Measurements from ENCODE around the gene BLID. TPM values are rescaled to one million over a fixed set of nuclear protein-coding genes. Genes with fewer than 3 reads are reported as not detected.

BLID gene
- total RNA-seq, 1 donor from 2014 or later, result 1.2 TPM

- Mint-ChIP-seq H3K9me3 (ENCODE audit: unreplicated experiment) (no peaks in the 10 kb centered on the region), H3K27ac (ENCODE audit: unreplicated experiment) (no peak overlapping the region), H3K36me3 (ENCODE audit: low read depth, unreplicated experiment) (no peaks in the 10 kb centered on the region), H3K27me3 (ENCODE audit: low read depth, unreplicated experiment) (no peaks in the 10 kb centered on the region), H3K4me3 (ENCODE audit: unreplicated experiment) (no peak overlapping the region), H3K4me1 (ENCODE audit: low read depth, unreplicated experiment) (peaks cover 8% of the 10 kb centered on the region)
- Histone ChIP-seq H3K4me2 (ENCODE audit: low read length) (no peak overlapping the region), H3K27me3 (ENCODE audit: insufficient read depth, low read length) (no peaks in the 10 kb centered on the region), H4K20me1 (ENCODE audit: insufficient read depth, low read length) (no peaks in the 10 kb centered on the region), H3K27ac (ENCODE audit: low read depth, low read length) (no peak overlapping the region), H2AFZ (ENCODE audit: low read depth, low read length) (no peak overlapping the region), H3K4me3 (ENCODE audit: insufficient read depth, low read depth, low read length) (no peak overlapping the region), H3K4me1 (ENCODE audit: insufficient read depth, low read length) (no peaks in the 10 kb centered on the region), H3K36me3 (ENCODE audit: insufficient read depth, low read length) (no peaks in the 10 kb centered on the region), H3K79me2 (ENCODE audit: insufficient read depth, low read length) (no peaks in the 10 kb centered on the region), H3K9ac (ENCODE audit: low read length) (no peak overlapping the region), H3K9me3 (ENCODE audit: insufficient read depth, low read depth, low read length) (no peaks in the 10 kb centered on the region)
- TF ChIP-seq CTCF (IDR thresholded peaks at IDR 0.05; ENCODE audit: insufficient read depth, low read depth, low read length) (no peak), EZH2 (IDR thresholded peaks at IDR 0.05; ENCODE audit: insufficient read depth, low read length) (no peak)
- FAIRE-seq (no peak), DNase-seq (ENCODE audit: low read depth) (no peak)
Measured at GRCh38 chr11:122077459-122077858, 38.6 kb downstream of the BLID start.

- Histone ChIP-seq H2AFZ (ENCODE audit: low read depth, low read length) (no peak overlapping the region), H3K9ac (ENCODE audit: low read length) (no peak overlapping the region), H3K4me1 (ENCODE audit: insufficient read depth, low read length) (no peaks in the 10 kb centered on the region), H3K27me3 (ENCODE audit: insufficient read depth, low read length) (no peaks in the 10 kb centered on the region), H3K79me2 (ENCODE audit: insufficient read depth, low read length) (no peaks in the 10 kb centered on the region), H3K4me3 (ENCODE audit: insufficient read depth, low read depth, low read length) (no peak overlapping the region), H3K27ac (ENCODE audit: low read depth, low read length) (no peak overlapping the region), H3K9me3 (ENCODE audit: insufficient read depth, low read depth, low read length) (no peaks in the 10 kb centered on the region), H4K20me1 (ENCODE audit: insufficient read depth, low read length) (no peaks in the 10 kb centered on the region), H3K4me2 (ENCODE audit: low read length) (no peak overlapping the region), H3K36me3 (ENCODE audit: insufficient read depth, low read length) (no peaks in the 10 kb centered on the region)
- Mint-ChIP-seq H3K4me1 (ENCODE audit: low read depth, unreplicated experiment) (peaks cover under 1% of the 10 kb centered on the region), H3K4me3 (ENCODE audit: unreplicated experiment) (no peak overlapping the region), H3K36me3 (ENCODE audit: low read depth, unreplicated experiment) (no peaks in the 10 kb centered on the region), H3K27ac (ENCODE audit: unreplicated experiment) (no peak overlapping the region), H3K27me3 (ENCODE audit: low read depth, unreplicated experiment) (no peaks in the 10 kb centered on the region), H3K9me3 (ENCODE audit: unreplicated experiment) (no peaks in the 10 kb centered on the region)
- TF ChIP-seq CTCF (IDR thresholded peaks at IDR 0.05; ENCODE audit: insufficient read depth, low read depth, low read length), result no peak
- no peak for TF ChIP-seq EZH2 (IDR thresholded peaks at IDR 0.05; ENCODE audit: insufficient read depth, low read length)
- DNase-seq (ENCODE audit: low read depth) (no peak), FAIRE-seq (no peak)
Measured at GRCh38 chr11:122076512-122077120, 39.4 kb downstream of the BLID start.

- Histone ChIP-seq H3K27ac (ENCODE audit: low read depth, low read length) (no peak overlapping the region), H4K20me1 (ENCODE audit: insufficient read depth, low read length) (no peaks in the 10 kb centered on the region), H3K4me2 (ENCODE audit: low read length) (no peak overlapping the region), H2AFZ (ENCODE audit: low read depth, low read length) (no peak overlapping the region), H3K79me2 (ENCODE audit: insufficient read depth, low read length) (no peaks in the 10 kb centered on the region), H3K27me3 (ENCODE audit: insufficient read depth, low read length) (no peaks in the 10 kb centered on the region), H3K4me1 (ENCODE audit: insufficient read depth, low read length) (no peaks in the 10 kb centered on the region), H3K9me3 (ENCODE audit: insufficient read depth, low read depth, low read length) (no peaks in the 10 kb centered on the region), H3K36me3 (ENCODE audit: insufficient read depth, low read length) (no peaks in the 10 kb centered on the region), H3K9ac (ENCODE audit: low read length) (no peak overlapping the region), H3K4me3 (ENCODE audit: insufficient read depth, low read depth, low read length) (no peak overlapping the region)
- no peaks in the 10 kb centered on the region for H3K27me3 Mint-ChIP-seq (ENCODE audit: low read depth, unreplicated experiment)
- H3K36me3 Mint-ChIP-seq (ENCODE audit: low read depth, unreplicated experiment), result no peaks in the 10 kb centered on the region
- FAIRE-seq, result peak; percentile 52
- no peak for DNase-seq (ENCODE audit: low read depth)
- no peak overlapping the region for H3K4me3 Mint-ChIP-seq (ENCODE audit: unreplicated experiment)
- no peak for TF ChIP-seq CTCF (IDR thresholded peaks at IDR 0.05; ENCODE audit: insufficient read depth, low read depth, low read length)
- TF ChIP-seq EZH2 (IDR thresholded peaks at IDR 0.05; ENCODE audit: insufficient read depth, low read length), result no peak
- no peaks in the 10 kb centered on the region for H3K9me3 Mint-ChIP-seq (ENCODE audit: unreplicated experiment)
- H3K4me1 Mint-ChIP-seq (ENCODE audit: low read depth, unreplicated experiment), result peaks cover 14% of the 10 kb centered on the region
- H3K27ac Mint-ChIP-seq (ENCODE audit: unreplicated experiment), result no peak overlapping the region
Measured at GRCh38 chr11:122075016-122075415, 41.0 kb downstream of the BLID start.
